Type B pancreatic cell (in vitro differentiated cells): ENCODE measurements around the gene DDX1. TPM values are rescaled to one million over a fixed set of nuclear protein-coding genes. Genes with fewer than 3 reads are reported as not detected.

Source experiments
- DNase-seq: peaks from one replicate; pipeline ENCODE4 v3.0.0; 2021; ENCODE audit warnings: mixed read lengths; ENCODE audit not compliant: unreplicated experiment; ENCODE audit errors: extremely low spot score
- H3K27ac Mint-ChIP-seq: 2 replicates; pipeline ENCODE4 v1.8.0; 2021; ENCODE audit warnings: mild to moderate bottlenecking, mixed read lengths
- H3K27me3 Mint-ChIP-seq: 2 replicates; pipeline ENCODE4 v1.8.0; 2021; ENCODE audit warnings: mixed read lengths
- H3K36me3 Mint-ChIP-seq: 2 replicates; pipeline ENCODE4 v1.8.0; 2021; ENCODE audit warnings: mixed read lengths
- H3K4me1 Mint-ChIP-seq: one replicate; pipeline ENCODE4 v1.8.0; 2021; ENCODE audit warnings: mixed read lengths; ENCODE audit not compliant: unreplicated experiment
- H3K4me3 Mint-ChIP-seq: 2 replicates; pipeline ENCODE4 v1.8.0; 2021; ENCODE audit warnings: mild to moderate bottlenecking, mixed read lengths
- H3K9me3 Mint-ChIP-seq: 2 replicates; pipeline ENCODE4 v1.8.0; 2021; ENCODE audit warnings: mixed read lengths
- total RNA-seq: library from RNA; stranded (reverse); gene quantifications from 2 replicates; pipeline ENCODE4 v1.2.1, GENCODE V29; 2021; ENCODE audit warnings: low replicate concordance
- TF ChIP-seq, protein P1 (sequence below): fragments of 200-600 bp; sonication (generic); conservative IDR thresholded peaks from 2 replicates; pipeline ENCODE4 v1.5.0; 2021; ENCODE audit warnings: antibody characterized with exemption, mild to moderate bottlenecking

DDX1 gene
- total RNA-seq, 1 donor from 2014 or later = 111 TPM

DNA sequence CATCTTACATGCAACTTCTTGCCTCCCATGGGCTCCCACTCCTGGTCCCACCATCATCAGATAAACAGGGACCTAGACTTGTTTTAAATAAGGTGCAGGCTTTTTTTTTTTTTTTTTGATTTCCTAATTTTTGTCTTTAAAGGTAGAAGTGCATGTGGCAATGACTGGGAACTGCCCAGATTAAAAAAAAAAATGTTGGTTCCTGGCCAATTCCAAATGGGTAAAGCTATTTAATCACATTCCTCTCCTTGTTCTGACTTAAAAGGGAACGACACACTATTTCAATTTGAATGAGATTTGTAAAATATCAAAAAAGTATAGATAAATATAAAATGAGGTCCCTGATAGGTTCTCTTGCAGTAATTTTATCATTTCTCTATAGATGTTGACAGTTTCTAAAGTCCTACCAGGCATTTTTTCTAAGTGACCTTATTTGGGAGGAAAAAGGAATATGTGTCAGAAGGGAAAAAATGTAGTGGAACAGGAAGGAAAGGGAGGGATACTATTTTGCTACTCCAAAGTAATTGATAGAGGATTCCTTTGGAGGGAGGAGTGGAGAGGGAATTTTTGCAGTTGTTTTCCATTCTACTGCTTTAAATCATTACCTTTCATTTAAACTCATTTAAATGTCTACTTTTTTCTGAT lies 43.3 kb downstream of the DDX1 start:
- H3K27ac Mint-ChIP-seq = peak overlapping the region; percentile 79
- TF ChIP-seq, protein P1, sequence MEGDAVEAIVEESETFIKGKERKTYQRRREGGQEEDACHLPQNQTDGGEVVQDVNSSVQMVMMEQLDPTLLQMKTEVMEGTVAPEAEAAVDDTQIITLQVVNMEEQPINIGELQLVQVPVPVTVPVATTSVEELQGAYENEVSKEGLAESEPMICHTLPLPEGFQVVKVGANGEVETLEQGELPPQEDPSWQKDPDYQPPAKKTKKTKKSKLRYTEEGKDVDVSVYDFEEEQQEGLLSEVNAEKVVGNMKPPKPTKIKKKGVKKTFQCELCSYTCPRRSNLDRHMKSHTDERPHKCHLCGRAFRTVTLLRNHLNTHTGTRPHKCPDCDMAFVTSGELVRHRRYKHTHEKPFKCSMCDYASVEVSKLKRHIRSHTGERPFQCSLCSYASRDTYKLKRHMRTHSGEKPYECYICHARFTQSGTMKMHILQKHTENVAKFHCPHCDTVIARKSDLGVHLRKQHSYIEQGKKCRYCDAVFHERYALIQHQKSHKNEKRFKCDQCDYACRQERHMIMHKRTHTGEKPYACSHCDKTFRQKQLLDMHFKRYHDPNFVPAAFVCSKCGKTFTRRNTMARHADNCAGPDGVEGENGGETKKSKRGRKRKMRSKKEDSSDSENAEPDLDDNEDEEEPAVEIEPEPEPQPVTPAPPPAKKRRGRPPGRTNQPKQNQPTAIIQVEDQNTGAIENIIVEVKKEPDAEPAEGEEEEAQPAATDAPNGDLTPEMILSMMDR = no peak
- no peak for DNase-seq
- no peaks in the 10 kb centered on the region for H3K9me3 Mint-ChIP-seq
- peaks cover 28% of the 10 kb centered on the region for H3K36me3 Mint-ChIP-seq
- H3K27me3 Mint-ChIP-seq = no peaks in the 10 kb centered on the region
- peak overlapping the region; percentile 29 for H3K4me3 Mint-ChIP-seq
- peaks cover 30% of the 10 kb centered on the region for H3K4me1 Mint-ChIP-seq

GRCh38 chr2:15636972-15637785 lies 45.5 kb downstream of the DDX1 start:
- Mint-ChIP-seq H3K4me3 (peak overlapping the region; percentile 30), H3K27me3 (no peaks in the 10 kb centered on the region), H3K36me3 (peaks cover 29% of the 10 kb centered on the region), H3K9me3 (peaks cover 14% of the 10 kb centered on the region), H3K27ac (peak overlapping the region; percentile 30), H3K4me1 (peaks cover 33% of the 10 kb centered on the region)
- TF ChIP-seq, protein P1 = peak; percentile 99
- DNase-seq = no peak

GRCh38 chr2:15638720-15639119 lies 47.1 kb downstream of the DDX1 start:
- TF ChIP-seq, protein P1 = no peak
- Mint-ChIP-seq H3K9me3 (peaks cover 15% of the 10 kb centered on the region), H3K27ac (no peak overlapping the region), H3K36me3 (peaks cover 25% of the 10 kb centered on the region), H3K27me3 (no peaks in the 10 kb centered on the region), H3K4me3 (no peak overlapping the region), H3K4me1 (peaks cover 39% of the 10 kb centered on the region)
- no peak for DNase-seq

- Mint-ChIP-seq H3K36me3 (peaks cover 18% of the 10 kb centered on the region), H3K27ac (no peak overlapping the region), H3K9me3 (peaks cover 15% of the 10 kb centered on the region), H3K4me1 (peaks cover 35% of the 10 kb centered on the region), H3K4me3 (no peak overlapping the region), H3K27me3 (no peaks in the 10 kb centered on the region)
- no peak for DNase-seq
- TF ChIP-seq, protein P1 = no peak
Measured at GRCh38 chr2:15639323-15640251, 47.9 kb downstream of the DDX1 start.

GRCh38 chr2:15640261-15640711 lies 48.6 kb downstream of the DDX1 start:
- TF ChIP-seq, protein P1 = no peak
- Mint-ChIP-seq H3K9me3 (peaks cover 15% of the 10 kb centered on the region), H3K4me1 (peaks cover 30% of the 10 kb centered on the region), H3K36me3 (peaks cover 19% of the 10 kb centered on the region), H3K27me3 (no peaks in the 10 kb centered on the region), H3K4me3 (no peak overlapping the region), H3K27ac (no peak overlapping the region)
- no peak for DNase-seq
